GM19328 (cell line): ENCODE measurements around the gene SYNE1.
"Not testable (repeated sequence)": the region's sequence is repeated elsewhere in the genome, so short reads cannot be mapped to it uniquely, and the experiment has no call there.

Source experiments
- ATAC-seq: cut with Tn5 transposase; IDR thresholded peaks from one replicate; pipeline ENCODE4 v1.9.1; 2021; ENCODE audit warnings: mild to moderate bottlenecking, moderate library complexity; ENCODE audit not compliant: unreplicated experiment

The SYNE1 gene

GRCh38 chr6:152428126-152428525 lies 209.0 kb downstream of the SYNE1 start:
- ATAC-seq = no peak

- ATAC-seq = no peak
These were observed 210.9 kb downstream of the SYNE1 start for GRCh38 chr6:152426276-152426675.

GRCh38 chr6:152423216-152424103 lies 213.7 kb downstream of the SYNE1 start:
- no peak for ATAC-seq

- not testable (repeated sequence) for ATAC-seq
These were observed 215.7 kb downstream of the SYNE1 start for GRCh38 chr6:152421496-152421895.

GRCh38 chr6:152420696-152421095 lies 216.5 kb downstream of the SYNE1 start:
- ATAC-seq = no peak

DNA sequence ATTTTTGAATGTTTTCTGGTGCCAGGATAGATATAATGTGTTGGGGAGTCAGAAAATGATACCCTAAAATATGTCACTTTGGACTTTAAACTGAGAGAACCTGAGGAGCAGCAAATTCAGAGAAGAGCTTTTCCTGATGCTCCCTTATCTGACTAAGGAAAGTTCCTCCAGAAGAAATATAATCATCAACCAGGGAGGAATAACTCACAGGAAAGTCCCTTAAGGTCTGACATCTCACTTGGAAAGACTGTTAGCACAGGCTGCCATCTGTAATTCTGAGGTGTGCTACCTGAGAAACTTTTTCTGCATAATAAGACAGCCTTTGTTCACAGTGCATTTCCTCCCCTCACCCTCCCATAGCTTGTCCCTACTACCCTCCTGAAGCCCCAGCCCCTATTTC lies 218.6 kb downstream of the SYNE1 start:
- no peak for ATAC-seq

DNA sequence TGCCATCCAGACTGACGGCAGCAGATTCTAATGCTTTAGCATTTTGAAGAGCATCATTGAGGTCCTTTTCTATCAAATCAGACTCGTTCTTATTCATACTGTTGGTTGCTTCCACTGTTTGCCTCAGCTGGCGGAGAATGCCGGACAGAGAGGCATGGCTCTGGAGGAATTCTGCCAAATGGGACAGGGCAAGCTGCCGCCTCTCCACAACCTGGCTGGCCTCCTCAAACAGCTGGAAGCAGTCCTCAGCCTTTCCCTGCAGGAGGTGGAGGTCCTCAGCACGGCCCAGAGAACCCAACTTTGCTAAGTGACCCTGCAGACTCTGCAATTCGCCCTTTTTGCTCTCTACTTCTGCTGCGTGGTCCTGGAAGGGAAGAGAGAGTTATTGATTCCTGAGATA lies 220.5 kb downstream of the SYNE1 start:
- no peak for ATAC-seq

- no peak for ATAC-seq
These were observed 232.1 kb downstream of the SYNE1 start for GRCh38 chr6:152404936-152405595.

- ATAC-seq = no peak
These were observed 232.9 kb downstream of the SYNE1 start for GRCh38 chr6:152404086-152404857.

- no peak for ATAC-seq
These were observed 234.4 kb downstream of the SYNE1 start for GRCh38 chr6:152402791-152403190.

- no peak for ATAC-seq
These were observed 235.2 kb downstream of the SYNE1 start for GRCh38 chr6:152401978-152402377.

GRCh38 chr6:152399399-152399798 lies 237.8 kb downstream of the SYNE1 start:
- ATAC-seq = no peak

- no peak for ATAC-seq
These were observed 238.2 kb downstream of the SYNE1 start for GRCh38 chr6:152398993-152399392.

DNA sequence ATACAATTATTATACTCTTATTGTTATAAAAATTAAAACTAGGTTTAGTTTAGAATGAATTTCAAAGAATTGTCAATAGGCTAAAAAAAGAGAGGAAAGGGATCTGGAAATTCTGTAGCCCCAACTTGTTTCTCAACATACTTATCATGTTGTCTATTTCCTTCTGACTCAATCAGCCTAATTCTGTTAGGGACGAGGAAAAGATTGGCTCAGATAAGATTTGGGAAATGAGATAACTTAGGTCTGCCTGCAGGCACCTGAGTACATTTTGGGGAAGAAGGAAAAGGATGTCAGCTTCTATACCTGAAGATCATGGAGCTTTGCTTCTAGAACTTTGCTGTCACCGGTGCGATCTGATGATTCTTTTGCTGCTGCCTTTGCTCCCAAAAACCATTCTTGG lies 238.8 kb downstream of the SYNE1 start:
- no peak for ATAC-seq

DNA sequence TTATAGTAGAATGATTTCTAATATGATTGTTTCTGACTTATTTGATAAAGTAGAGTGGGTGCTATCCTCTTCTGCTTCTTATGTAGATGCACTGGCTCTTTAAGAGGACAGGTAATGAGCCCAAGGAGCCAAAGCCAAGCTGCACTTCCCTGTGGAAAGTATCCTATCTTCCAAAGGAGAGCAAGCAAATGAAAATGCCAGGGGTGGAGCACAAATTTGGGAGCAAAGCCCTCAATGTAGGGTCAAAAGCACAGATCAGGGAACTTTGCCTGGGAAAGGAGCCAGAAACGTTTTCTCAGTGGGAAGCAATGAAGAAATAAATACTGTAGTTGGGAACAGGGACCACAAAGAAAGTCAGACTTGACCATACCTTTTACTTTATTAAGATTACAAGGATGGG lies 242.9 kb downstream of the SYNE1 start:
- ATAC-seq = no peak

- no peak for ATAC-seq
These were observed 245.8 kb downstream of the SYNE1 start for GRCh38 chr6:152391179-152391880.

GRCh38 chr6:152387091-152387490 lies 250.1 kb downstream of the SYNE1 start:
- no peak for ATAC-seq

DNA sequence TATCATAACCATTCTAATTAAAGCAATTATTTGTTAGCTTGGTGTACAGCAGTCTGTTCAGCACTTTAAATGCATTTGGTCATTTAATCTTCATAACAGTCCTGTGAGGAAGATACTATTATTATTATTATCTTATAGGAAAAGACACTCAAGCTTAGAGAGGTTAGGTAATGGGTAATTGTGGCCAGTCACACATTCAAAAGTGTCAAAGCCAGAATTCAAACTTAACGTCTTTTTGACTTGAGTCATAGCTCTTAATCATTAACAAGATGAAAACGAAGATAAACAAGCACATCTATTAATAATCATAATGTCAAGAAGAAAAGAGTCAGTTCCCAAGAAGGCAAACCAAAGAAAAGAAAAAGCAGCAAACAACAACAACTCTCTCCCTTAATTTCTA lies 251.0 kb downstream of the SYNE1 start:
- ATAC-seq = no peak

DNA sequence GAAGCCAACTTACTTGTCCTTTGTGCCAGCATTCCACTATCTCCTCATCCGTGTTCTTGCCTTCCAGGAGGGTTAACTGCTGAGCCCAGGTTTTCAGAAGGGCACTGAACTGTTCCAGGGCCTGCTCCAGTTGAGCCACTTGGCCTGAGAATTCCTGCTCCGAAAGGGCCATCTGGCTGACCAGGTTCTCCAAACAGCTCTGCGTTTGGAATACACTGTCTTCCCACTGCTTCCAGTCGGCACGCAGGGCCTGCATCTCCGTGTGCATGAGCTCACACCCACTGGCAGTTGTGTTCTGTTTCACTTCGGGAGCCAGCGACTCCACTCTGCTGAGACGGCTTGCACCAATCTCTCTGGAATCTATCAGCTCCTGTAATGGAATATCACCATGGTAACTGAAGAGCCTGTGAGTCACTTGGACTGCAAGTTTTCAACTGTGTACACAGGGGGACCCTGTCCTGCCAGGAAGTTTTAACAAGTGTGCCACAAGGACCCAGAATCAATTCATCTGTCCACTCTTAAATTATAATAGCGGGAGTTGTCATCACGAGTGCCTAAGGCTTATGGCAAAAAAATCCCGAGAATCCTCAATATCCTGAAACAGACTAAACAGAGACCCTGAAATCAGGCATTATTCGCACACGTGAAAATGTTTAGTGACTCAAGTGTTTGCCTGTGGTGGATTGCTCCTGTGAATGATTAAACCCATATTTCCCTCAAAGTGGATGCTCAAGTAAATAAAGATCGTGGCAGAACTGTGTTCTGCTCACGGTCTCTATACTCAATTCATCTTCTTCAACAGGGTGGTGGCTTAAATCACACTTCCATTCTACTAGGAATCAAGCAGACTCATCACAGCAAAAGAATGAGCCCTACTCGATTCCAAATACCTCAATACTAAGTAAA lies 255.9 kb downstream of the SYNE1 start:
- no peak for ATAC-seq

GRCh38 chr6:152380351-152380767 lies 256.8 kb downstream of the SYNE1 start:
- ATAC-seq = no peak
